HFFc6 (cell line): ENCODE data around the gene CERK. TPM values are rescaled to one million over a fixed set of nuclear protein-coding genes. Genes with fewer than 3 reads are reported as not detected.
"Not testable (repeated sequence)": the region's sequence is repeated elsewhere in the genome, so short reads cannot be mapped to it uniquely, and the experiment has no call there.

Experiments
- DNase-seq: peaks from one replicate; pipeline ENCODE4 v3.0.0-alpha.2; 2018
- H3K27ac Mint-ChIP-seq: 2 replicates; pipeline ENCODE4 v1.8.0; 2020; ENCODE audit warnings: mild to moderate bottlenecking, mixed read lengths
- H3K27me3 Mint-ChIP-seq: 2 replicates; pipeline ENCODE4 v1.8.0; 2021; ENCODE audit warnings: mild to moderate bottlenecking, moderate library complexity, mixed read lengths; ENCODE audit not compliant: insufficient read depth
- H3K36me3 Mint-ChIP-seq: 2 replicates; pipeline ENCODE4 v1.8.0; 2021; ENCODE audit warnings: low read depth, mixed read lengths
- H3K4me1 Mint-ChIP-seq: 2 replicates; pipeline ENCODE4 v1.8.0; 2020; ENCODE audit warnings: low read depth, mixed read lengths
- H3K4me3 Mint-ChIP-seq: 2 replicates; pipeline ENCODE4 v1.8.0; 2020; ENCODE audit warnings: mild to moderate bottlenecking, moderate library complexity, mixed read lengths
- H3K9me3 Mint-ChIP-seq: 2 replicates; pipeline ENCODE4 v1.8.0; 2020; ENCODE audit warnings: mild to moderate bottlenecking, mixed read lengths
- CTCF ChIP-seq: fragments of 200-600 bp; sonication (generic); IDR thresholded peaks from 2 replicates; pipeline ENCODE4 v1.5.0; 2021; ENCODE audit warnings: antibody characterized with exemption, mild to moderate bottlenecking
- total RNA-seq, 6 experiments: library from RNA; stranded (reverse); fragmentation: NEBNext Ultra II Directional; extraction: Animal tissue kit (Norgen Biotek cat#: 25700); gene quantifications; 2 replicates in 1 of 6; 3 replicates in 5 of 6; pipeline ENCODE4 v1.2.3, GENCODE V29; 2021

The CERK gene
- total RNA-seq, 6 experiments from 2014 or later, result 49.1 to 54.8 (median 52.0) TPM

GRCh38 chr22:46737105-46737975 lies 712 bp downstream of the CERK start:
- Mint-ChIP-seq H3K36me3 (no peaks in the 10 kb centered on the region), H3K4me1 (peaks cover 44% of the 10 kb centered on the region), H3K4me3 (peak overlapping the region; percentile 96), H3K27me3 (0 out of 2 replicates have a peak, but pooled peaks cover 1% of the 10 kb centered on the region), H3K9me3 (no peaks in the 10 kb centered on the region), H3K27ac (peak overlapping the region; percentile 75)
- no peak for DNase-seq
- TF ChIP-seq CTCF, result no peak; the same call in 1 of the 2 replicates

DNA sequence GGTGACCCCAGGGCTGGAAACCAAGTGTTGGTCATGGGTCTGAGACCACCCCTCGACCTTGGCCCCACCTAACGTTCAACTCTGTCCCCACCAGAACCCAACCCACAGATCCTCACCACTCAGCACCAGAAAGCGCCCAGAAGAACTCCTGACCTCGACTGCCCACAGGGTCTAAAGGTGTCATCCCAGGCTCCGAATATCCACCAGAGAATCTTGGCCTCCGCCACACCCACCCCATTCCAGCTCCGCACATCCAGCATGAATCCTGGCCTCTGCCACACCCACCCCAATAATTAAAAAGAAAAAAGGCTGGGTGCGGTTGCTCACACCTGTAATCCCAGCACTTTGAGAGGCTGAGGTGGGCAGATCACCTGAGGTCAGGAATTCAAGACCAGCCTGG lies 1.3 kb downstream of the CERK start:
- DNase-seq, result no peak
- Mint-ChIP-seq H3K9me3 (no peaks in the 10 kb centered on the region), H3K27ac (peak overlapping the region; percentile 45), H3K4me3 (peak overlapping the region; percentile 96), H3K27me3 (0 out of 2 replicates have a peak, but pooled peaks cover 1% of the 10 kb centered on the region), H3K4me1 (peaks cover 51% of the 10 kb centered on the region), H3K36me3 (no peaks in the 10 kb centered on the region)
- no peak for TF ChIP-seq CTCF

GRCh38 chr22:46735747-46736608 lies 2.1 kb downstream of the CERK start:
- TF ChIP-seq CTCF, result no peak
- H3K27ac Mint-ChIP-seq, result no peak overlapping the region

GRCh38 chr22:46734830-46735453 lies 3.1 kb downstream of the CERK start:
- peaks cover 56% of the 10 kb centered on the region for H3K4me1 Mint-ChIP-seq
- TF ChIP-seq CTCF, result no peak
- no peak for DNase-seq
- H3K9me3 Mint-ChIP-seq, result no peaks in the 10 kb centered on the region
- H3K4me3 Mint-ChIP-seq, result no peak overlapping the region
- H3K27me3 Mint-ChIP-seq, result 0 out of 2 replicates have a peak, but pooled peaks cover 1% of the 10 kb centered on the region
- H3K36me3 Mint-ChIP-seq, result no peaks in the 10 kb centered on the region
- no peak overlapping the region for H3K27ac Mint-ChIP-seq

More at GRCh38 chr22:46735747-46736608, 2.1 kb downstream of the CERK start:
- Mint-ChIP-seq H3K9me3 (no peaks in the 10 kb centered on the region), H3K4me1 (peaks cover 56% of the 10 kb centered on the region), H3K4me3 (peak overlapping the region; percentile 96), H3K27me3 (0 out of 2 replicates have a peak, but pooled peaks cover 1% of the 10 kb centered on the region), H3K36me3 (no peaks in the 10 kb centered on the region)
- DNase-seq, result no peak

DNA sequence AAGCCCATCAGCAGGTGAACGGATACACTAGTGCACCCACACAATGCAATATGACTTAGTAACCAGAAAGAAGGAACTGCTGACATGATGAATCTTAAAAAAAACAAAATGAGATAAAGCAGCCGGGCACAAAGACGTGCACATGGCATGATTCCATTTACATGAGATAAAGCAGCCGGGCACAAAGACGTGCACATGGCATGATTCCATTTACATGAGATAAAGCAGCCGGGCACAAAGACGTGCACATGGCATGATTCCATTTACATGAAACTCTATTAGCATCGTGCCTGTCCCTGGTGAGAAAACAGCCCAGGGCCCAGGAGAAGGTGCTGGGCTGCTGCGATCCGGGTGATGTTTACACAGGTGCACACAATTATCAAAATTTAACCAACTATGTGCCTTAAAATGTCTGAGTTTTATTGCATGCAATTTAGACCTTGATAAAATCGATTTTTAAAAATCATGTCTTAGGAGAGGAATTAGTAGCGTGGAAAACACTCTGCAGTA lies 3.8 kb downstream of the CERK start:
- H3K27me3 Mint-ChIP-seq, H3K36me3 Mint-ChIP-seq, H3K27ac Mint-ChIP-seq, H3K9me3 Mint-ChIP-seq, DNase-seq: not testable (repeated sequence)
- Mint-ChIP-seq H3K4me3 (peak overlapping the region; percentile 22; the same call in 1 of the 2 replicates), H3K4me1 (peaks cover 52% of the 10 kb centered on the region)
